ENCODE results near the gene FAM72A.
"Not testable (repeated sequence)": the region's sequence is repeated elsewhere in the genome, so short reads cannot be mapped to it uniquely, and the experiment has no call there.

The FAM72A gene

DNA sequence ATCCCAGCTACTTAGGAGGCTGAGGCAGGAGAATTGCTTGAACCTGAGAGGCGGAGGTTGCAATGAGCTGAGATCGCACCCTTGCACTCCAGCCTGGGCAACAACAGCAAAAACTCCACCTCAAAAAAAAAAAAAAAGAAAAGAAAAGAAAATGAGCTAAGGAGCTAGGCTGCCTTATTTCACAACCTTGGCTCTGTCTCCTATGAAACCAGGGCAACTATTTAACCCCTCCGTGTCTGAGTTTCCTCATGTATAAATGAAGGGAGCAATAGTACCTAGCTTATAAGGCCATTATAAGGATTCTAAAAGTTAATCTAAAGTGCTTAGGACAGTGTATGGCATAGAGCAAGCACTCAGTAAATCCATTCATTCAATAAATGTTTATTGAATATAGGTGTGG is 32.8 kb downstream of the FAM72A start:
- not testable (repeated sequence) for H2BK5ac ChIP-seq (ENCODE audit: low read length); H3K36me3 ChIP-seq (ENCODE audit: control insufficient read depth, insufficient read depth, low read length); H3K79me2 ChIP-seq (ENCODE audit: control insufficient read depth, insufficient read depth, low read length); DNase-seq; H4K5ac ChIP-seq (ENCODE audit: low read length); H3K4me3 ChIP-seq (ENCODE audit: low read length); H2BK15ac ChIP-seq (replicated peaks; ENCODE audit: low read depth); H3K23ac ChIP-seq (ENCODE audit: low read length); H2BK120ac ChIP-seq (ENCODE audit: low read depth, low read length); H3K27me3 ChIP-seq (ENCODE audit: insufficient read depth, low read length, poor library complexity); H3K18ac ChIP-seq (ENCODE audit: low read length); H3K79me1 ChIP-seq (ENCODE audit: low read length); H3K4me1 ChIP-seq (ENCODE audit: control insufficient read depth, low read depth, low read length); H4K8ac ChIP-seq (ENCODE audit: low read depth, low read length); H3K27ac ChIP-seq (ENCODE audit: low read depth, low read length); H2AK5ac ChIP-seq (ENCODE audit: low read length); H3K56ac ChIP-seq (ENCODE audit: low read length); H3K9ac ChIP-seq (ENCODE audit: low read length); H3K4ac ChIP-seq (ENCODE audit: low read depth, low read length); H3K4me2 ChIP-seq (ENCODE audit: low read length)
- no CpG with 5 or more reads among the region's 3 CpGs for WGBS (ENCODE audit: extremely low coverage, insufficient coverage, low lambda C conversion rate)

DNA sequence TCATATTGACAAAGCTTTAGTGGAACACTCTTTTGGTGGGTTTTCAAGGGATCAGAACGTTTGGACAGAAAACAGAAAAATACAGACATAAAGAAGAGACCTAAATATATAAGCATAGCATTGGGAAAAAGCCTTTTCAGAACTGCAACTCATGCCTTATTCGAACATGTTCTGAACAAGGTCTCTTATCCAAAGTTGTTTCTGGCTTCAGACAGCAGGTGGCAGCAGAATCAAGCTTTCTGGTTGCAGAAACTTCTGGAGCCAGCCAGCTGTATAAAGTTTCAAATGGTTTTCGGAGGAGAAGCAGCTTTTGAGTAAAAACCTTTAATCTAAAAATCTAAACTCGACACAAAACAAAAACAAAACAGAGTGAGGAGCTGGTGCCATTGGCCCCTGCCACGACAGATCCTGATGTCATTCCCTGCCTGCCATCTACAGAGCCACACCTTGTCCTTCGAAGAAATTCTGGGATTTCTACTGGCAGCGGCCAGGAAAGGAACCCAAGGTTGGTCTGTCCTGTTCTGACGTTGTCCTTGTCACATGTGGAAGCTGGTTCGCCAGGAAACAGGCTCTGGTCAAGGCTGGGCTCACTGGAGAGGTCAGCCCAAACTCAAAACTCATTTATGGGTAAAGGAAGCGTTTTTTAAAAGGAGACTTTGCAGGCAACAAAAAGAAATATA is 35.1 kb downstream of the FAM72A start:
- H2BK15ac ChIP-seq (replicated peaks; ENCODE audit: low read depth); H3K9ac ChIP-seq (ENCODE audit: low read length); H3K4ac ChIP-seq (ENCODE audit: low read depth, low read length); H3K56ac ChIP-seq (ENCODE audit: low read length); H3K27ac ChIP-seq (ENCODE audit: low read depth, low read length); H4K5ac ChIP-seq (ENCODE audit: low read length); H2AK5ac ChIP-seq (ENCODE audit: low read length); H3K18ac ChIP-seq (ENCODE audit: low read length); H3K79me2 ChIP-seq (ENCODE audit: control insufficient read depth, insufficient read depth, low read length); H2BK120ac ChIP-seq (ENCODE audit: low read depth, low read length); H3K4me3 ChIP-seq (ENCODE audit: low read length); H4K8ac ChIP-seq (ENCODE audit: low read depth, low read length); H3K23ac ChIP-seq (ENCODE audit: low read length); DNase-seq; H3K4me1 ChIP-seq (ENCODE audit: control insufficient read depth, low read depth, low read length); H3K27me3 ChIP-seq (ENCODE audit: insufficient read depth, low read length, poor library complexity); H3K79me1 ChIP-seq (ENCODE audit: low read length); H3K4me2 ChIP-seq (ENCODE audit: low read length); H3K36me3 ChIP-seq (ENCODE audit: control insufficient read depth, insufficient read depth, low read length); H2BK5ac ChIP-seq (ENCODE audit: low read length): not testable (repeated sequence)
- WGBS (ENCODE audit: extremely low coverage, insufficient coverage, low lambda C conversion rate), result no CpG with 5 or more reads among the region's 10 CpGs

DNA sequence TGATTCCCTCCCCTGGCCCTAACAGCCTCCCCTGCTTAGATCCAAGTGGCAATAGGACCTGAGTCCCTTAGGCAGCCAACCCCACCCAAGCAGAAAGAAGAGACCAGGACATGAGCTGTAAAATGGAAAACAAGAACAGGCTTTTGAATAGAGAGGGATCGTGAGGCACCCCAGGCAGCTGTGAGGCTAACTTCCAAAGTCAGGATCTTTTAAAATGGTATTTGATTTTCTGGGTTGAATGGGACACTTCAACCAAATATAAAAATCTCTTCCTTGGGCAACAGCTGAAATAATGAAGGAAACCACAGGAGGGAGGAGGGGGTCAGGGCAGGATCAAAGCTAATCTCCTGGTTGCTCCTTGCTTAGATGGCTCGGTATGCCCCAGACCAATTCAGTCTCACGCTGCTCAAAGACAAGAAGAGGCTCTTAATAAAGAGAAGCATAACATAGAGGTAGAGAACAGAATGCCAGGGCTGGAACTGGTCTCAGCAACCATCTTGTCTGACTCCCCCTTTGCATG is 56.8 kb downstream of the FAM72A start:
- no peak overlapping the region for H3K18ac ChIP-seq (ENCODE audit: low read length)
- H3K4me2 ChIP-seq (ENCODE audit: low read length), result no peak overlapping the region
- H3K56ac ChIP-seq (ENCODE audit: low read length), result no peak overlapping the region
- H3K4me3 ChIP-seq (ENCODE audit: low read length), result no peak overlapping the region
- no peaks in the 10 kb centered on the region for H3K4me1 ChIP-seq (ENCODE audit: control insufficient read depth, low read depth, low read length)
- no peaks in the 10 kb centered on the region for H3K27me3 ChIP-seq (ENCODE audit: insufficient read depth, low read length, poor library complexity)
- H2AK5ac ChIP-seq (ENCODE audit: low read length), result no peak overlapping the region
- no peak overlapping the region for H3K23ac ChIP-seq (ENCODE audit: low read length)
- H2BK120ac ChIP-seq (ENCODE audit: low read depth, low read length), result no peak overlapping the region
- no peak for DNase-seq
- H2BK5ac ChIP-seq (ENCODE audit: low read length), result no peak overlapping the region
- H3K36me3 ChIP-seq (ENCODE audit: control insufficient read depth, insufficient read depth, low read length), result no peaks in the 10 kb centered on the region
- no peak overlapping the region for H3K4ac ChIP-seq (ENCODE audit: low read depth, low read length)
- H3K79me2 ChIP-seq (ENCODE audit: control insufficient read depth, insufficient read depth, low read length), result no peaks in the 10 kb centered on the region
- H4K5ac ChIP-seq (ENCODE audit: low read length), result no peak overlapping the region
- H2BK15ac ChIP-seq (replicated peaks; ENCODE audit: low read depth), result no peak overlapping the region
- no peaks in the 10 kb centered on the region for H3K79me1 ChIP-seq (ENCODE audit: low read length)
- H4K8ac ChIP-seq (ENCODE audit: low read depth, low read length), result no peak overlapping the region
- H3K27ac ChIP-seq (ENCODE audit: low read depth, low read length), result no peak overlapping the region
- no CpG with 5 or more reads among the region's 3 CpGs for WGBS (ENCODE audit: extremely low coverage, insufficient coverage, low lambda C conversion rate)
- no peak overlapping the region for H3K9ac ChIP-seq (ENCODE audit: low read length)

DNA sequence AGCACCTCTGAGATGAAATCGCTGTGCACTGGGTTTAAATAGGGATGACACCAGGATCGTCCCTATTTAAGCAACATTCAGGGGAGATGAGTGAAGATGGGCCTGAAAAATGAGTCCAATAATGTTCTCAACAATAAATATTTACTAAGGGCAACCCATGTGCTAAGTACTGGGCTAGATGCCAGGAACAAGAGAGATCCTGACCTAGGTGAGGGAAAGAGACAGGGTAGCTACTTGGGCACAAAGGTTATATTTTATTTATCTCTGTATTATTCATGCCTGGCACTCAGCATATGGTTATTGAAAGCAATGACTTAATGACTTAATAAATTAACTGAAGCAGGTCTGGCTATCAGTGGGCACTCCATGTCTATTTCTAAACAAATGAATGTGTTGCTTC is 58.0 kb downstream of the FAM72A start:
- no peak overlapping the region for H3K23ac ChIP-seq (ENCODE audit: low read length)
- H3K56ac ChIP-seq (ENCODE audit: low read length), result no peak overlapping the region
- H3K79me1 ChIP-seq (ENCODE audit: low read length), result no peaks in the 10 kb centered on the region
- H3K18ac ChIP-seq (ENCODE audit: low read length), result no peak overlapping the region
- H4K5ac ChIP-seq (ENCODE audit: low read length), result no peak overlapping the region
- H3K4me2 ChIP-seq (ENCODE audit: low read length), result no peak overlapping the region
- H3K27me3 ChIP-seq (ENCODE audit: insufficient read depth, low read length, poor library complexity), result no peaks in the 10 kb centered on the region
- no peak overlapping the region for H2BK120ac ChIP-seq (ENCODE audit: low read depth, low read length)
- no peaks in the 10 kb centered on the region for H3K79me2 ChIP-seq (ENCODE audit: control insufficient read depth, insufficient read depth, low read length)
- H3K9ac ChIP-seq (ENCODE audit: low read length), result no peak overlapping the region
- no peaks in the 10 kb centered on the region for H3K36me3 ChIP-seq (ENCODE audit: control insufficient read depth, insufficient read depth, low read length)
- no peak overlapping the region for H3K4ac ChIP-seq (ENCODE audit: low read depth, low read length)
- H2BK5ac ChIP-seq (ENCODE audit: low read length), result no peak overlapping the region
- H4K8ac ChIP-seq (ENCODE audit: low read depth, low read length), result no peak overlapping the region
- no peak overlapping the region for H2AK5ac ChIP-seq (ENCODE audit: low read length)
- no peaks in the 10 kb centered on the region for H3K4me1 ChIP-seq (ENCODE audit: control insufficient read depth, low read depth, low read length)
- no peak for DNase-seq
- no peak overlapping the region for H2BK15ac ChIP-seq (replicated peaks; ENCODE audit: low read depth)
- no CpG with 5 or more reads among the region's 2 CpGs for WGBS (ENCODE audit: extremely low coverage, insufficient coverage, low lambda C conversion rate)
- no peak overlapping the region for H3K4me3 ChIP-seq (ENCODE audit: low read length)
- no peak overlapping the region for H3K27ac ChIP-seq (ENCODE audit: low read depth, low read length)

DNA sequence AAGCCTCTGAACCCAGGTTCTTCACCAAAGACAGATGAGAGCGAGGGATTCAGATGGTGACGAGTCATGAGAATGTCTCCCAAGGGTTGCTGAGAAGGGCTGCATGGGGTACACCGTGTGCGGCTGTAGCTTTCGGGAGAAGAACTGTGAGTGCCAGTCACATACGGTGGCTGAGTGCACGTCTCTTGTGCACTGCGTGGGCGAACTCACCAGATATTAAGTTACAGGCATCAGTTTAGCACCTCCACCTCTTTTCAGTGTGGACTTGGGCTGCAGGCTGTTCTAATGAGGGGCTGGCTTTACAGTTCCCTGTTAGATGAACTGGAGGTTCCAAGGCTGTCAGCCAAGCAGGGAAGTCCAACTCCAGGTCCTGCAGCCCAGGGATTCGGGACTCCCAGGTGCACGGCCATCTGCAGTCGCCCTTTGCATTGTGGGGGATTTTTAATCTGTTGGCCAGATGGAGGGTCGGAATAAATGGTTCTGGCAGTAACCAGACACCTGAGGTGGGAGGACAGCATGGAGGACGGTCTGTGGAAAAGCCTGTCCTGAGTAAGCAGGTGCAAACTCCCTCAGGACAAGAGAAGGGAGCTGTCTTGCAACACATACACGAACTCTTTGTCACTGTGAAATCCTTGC is 59.0 kb downstream of the FAM72A start:
- no peak overlapping the region for H2BK15ac ChIP-seq (replicated peaks; ENCODE audit: low read depth)
- no peak overlapping the region for H3K23ac ChIP-seq (ENCODE audit: low read length)
- H3K4me1 ChIP-seq (ENCODE audit: control insufficient read depth, low read depth, low read length), result no peaks in the 10 kb centered on the region
- no peaks in the 10 kb centered on the region for H3K36me3 ChIP-seq (ENCODE audit: control insufficient read depth, insufficient read depth, low read length)
- DNase-seq, result no peak
- no peak overlapping the region for H3K18ac ChIP-seq (ENCODE audit: low read length)
- no peaks in the 10 kb centered on the region for H3K79me1 ChIP-seq (ENCODE audit: low read length)
- no peaks in the 10 kb centered on the region for H3K79me2 ChIP-seq (ENCODE audit: control insufficient read depth, insufficient read depth, low read length)
- H2BK5ac ChIP-seq (ENCODE audit: low read length), result no peak overlapping the region
- no peak overlapping the region for H4K8ac ChIP-seq (ENCODE audit: low read depth, low read length)
- no peak overlapping the region for H3K9ac ChIP-seq (ENCODE audit: low read length)
- H3K4me2 ChIP-seq (ENCODE audit: low read length), result no peak overlapping the region
- no peaks in the 10 kb centered on the region for H3K27me3 ChIP-seq (ENCODE audit: insufficient read depth, low read length, poor library complexity)
- no peak overlapping the region for H3K56ac ChIP-seq (ENCODE audit: low read length)
- H2AK5ac ChIP-seq (ENCODE audit: low read length), result no peak overlapping the region
- H3K27ac ChIP-seq (ENCODE audit: low read depth, low read length), result no peak overlapping the region
- no peak overlapping the region for H2BK120ac ChIP-seq (ENCODE audit: low read depth, low read length)
- no peak overlapping the region for H3K4ac ChIP-seq (ENCODE audit: low read depth, low read length)
- no peak overlapping the region for H3K4me3 ChIP-seq (ENCODE audit: low read length)
- no peak overlapping the region for H4K5ac ChIP-seq (ENCODE audit: low read length)
- no CpG with 5 or more reads among the region's 15 CpGs for WGBS (ENCODE audit: extremely low coverage, insufficient coverage, low lambda C conversion rate)

All from mesendoderm (in vitro differentiated cells).